ENCODE measurements around the gene RASGRF1. TPM values are rescaled to one million over a fixed set of nuclear protein-coding genes. Genes with fewer than 3 reads are reported as not detected.

The RASGRF1 gene
- total RNA-seq, 2 donors from 2014 or later, result 0.09 to 1.1 TPM

DNA sequence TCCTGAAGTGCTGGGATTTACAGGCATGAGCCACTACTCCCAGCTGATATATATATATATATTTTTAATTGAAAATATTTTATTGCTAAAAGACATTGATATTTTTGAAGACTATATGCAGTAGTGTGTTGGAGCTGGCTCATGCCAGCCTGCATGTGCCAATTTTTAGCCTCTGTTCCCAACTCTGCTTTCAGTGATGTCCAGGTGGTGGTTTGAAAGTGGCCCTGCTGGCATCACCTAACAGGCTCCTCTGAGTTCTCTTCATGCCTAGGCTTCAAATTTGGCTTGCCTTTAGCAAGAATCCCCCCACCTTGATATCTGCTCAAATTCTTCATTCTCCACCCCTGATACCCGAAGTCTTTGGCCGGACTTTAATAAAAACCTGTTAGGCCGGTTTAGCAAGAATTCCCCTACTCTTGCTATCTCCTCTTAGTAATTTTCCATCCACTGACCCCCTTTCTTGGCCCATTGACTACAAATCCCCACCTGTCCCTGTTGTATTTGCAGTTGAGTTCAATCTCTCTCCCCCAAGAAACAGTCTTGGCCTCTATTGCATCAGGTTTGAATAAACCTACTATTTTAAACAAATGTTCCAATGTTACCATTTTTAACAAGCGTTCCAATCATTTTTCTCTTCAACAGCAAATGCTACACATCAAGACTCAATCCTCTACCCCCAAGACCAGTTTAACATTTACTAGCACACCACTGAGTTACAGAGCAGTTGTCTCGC, 121.9 kb downstream of the RASGRF1 start:
- TF ChIP-seq, protein P1, sequence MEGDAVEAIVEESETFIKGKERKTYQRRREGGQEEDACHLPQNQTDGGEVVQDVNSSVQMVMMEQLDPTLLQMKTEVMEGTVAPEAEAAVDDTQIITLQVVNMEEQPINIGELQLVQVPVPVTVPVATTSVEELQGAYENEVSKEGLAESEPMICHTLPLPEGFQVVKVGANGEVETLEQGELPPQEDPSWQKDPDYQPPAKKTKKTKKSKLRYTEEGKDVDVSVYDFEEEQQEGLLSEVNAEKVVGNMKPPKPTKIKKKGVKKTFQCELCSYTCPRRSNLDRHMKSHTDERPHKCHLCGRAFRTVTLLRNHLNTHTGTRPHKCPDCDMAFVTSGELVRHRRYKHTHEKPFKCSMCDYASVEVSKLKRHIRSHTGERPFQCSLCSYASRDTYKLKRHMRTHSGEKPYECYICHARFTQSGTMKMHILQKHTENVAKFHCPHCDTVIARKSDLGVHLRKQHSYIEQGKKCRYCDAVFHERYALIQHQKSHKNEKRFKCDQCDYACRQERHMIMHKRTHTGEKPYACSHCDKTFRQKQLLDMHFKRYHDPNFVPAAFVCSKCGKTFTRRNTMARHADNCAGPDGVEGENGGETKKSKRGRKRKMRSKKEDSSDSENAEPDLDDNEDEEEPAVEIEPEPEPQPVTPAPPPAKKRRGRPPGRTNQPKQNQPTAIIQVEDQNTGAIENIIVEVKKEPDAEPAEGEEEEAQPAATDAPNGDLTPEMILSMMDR (IDR thresholded peaks at IDR 0.05), result no peak
- TF ChIP-seq POLR2A (IDR thresholded peaks at IDR 0.05), result no peak
- no peak for TF ChIP-seq POLR2AphosphoS5 (IDR thresholded peaks at IDR 0.05)
- DNase-seq (ENCODE audit: low spot score), result no peak
- Histone ChIP-seq H3K27me3 (replicated peaks; ENCODE audit: insufficient read depth) (no peaks in the 10 kb centered on the region), H3K4me3 (no peak overlapping the region), H3K9me3 (no peaks in the 10 kb centered on the region), H3K27ac (no peak overlapping the region), H3K36me3 (no peaks in the 10 kb centered on the region), H3K4me1 (replicated peaks) (no peaks in the 10 kb centered on the region)
- intact Hi-C loops (cut with DNase I), result no loop called here
- 62% methylated on average over 5 of the region's 5 CpGs for WGBS

DNA sequence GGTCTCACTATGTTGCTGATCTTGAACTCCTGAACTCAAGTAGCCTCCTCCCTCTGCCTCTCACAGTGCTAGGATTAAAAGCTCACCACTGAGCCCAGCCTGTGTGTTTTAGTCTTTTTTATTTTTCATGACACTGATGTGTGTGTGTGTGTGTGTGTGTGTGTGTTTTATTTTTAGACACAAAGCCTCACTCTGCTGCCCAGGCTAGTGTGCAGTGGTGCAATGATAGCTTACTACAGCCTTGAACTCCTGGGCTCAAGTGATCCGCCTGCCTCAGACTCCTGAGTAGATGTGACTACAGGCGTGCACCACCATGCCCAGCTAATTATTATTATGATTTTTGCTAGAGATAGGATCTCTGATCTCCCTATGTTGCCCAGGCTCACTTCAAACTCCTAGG, 122.5 kb downstream of the RASGRF1 start:
- Histone ChIP-seq H3K9me3 (no peaks in the 10 kb centered on the region), H3K27me3 (replicated peaks; ENCODE audit: insufficient read depth) (no peaks in the 10 kb centered on the region), H3K36me3 (no peaks in the 10 kb centered on the region), H3K4me3 (no peak overlapping the region), H3K27ac (no peak overlapping the region), H3K4me1 (replicated peaks) (no peaks in the 10 kb centered on the region)
- TF ChIP-seq, protein P1 (IDR thresholded peaks at IDR 0.05), result no peak
- TF ChIP-seq POLR2AphosphoS5 (IDR thresholded peaks at IDR 0.05) (no peak), POLR2A (IDR thresholded peaks at IDR 0.05) (no peak)
- 92% methylated on average over 2 of the region's 2 CpGs for WGBS
- no peak for DNase-seq (ENCODE audit: low spot score)
- intact Hi-C loops (cut with DNase I), result no loop called here

DNA sequence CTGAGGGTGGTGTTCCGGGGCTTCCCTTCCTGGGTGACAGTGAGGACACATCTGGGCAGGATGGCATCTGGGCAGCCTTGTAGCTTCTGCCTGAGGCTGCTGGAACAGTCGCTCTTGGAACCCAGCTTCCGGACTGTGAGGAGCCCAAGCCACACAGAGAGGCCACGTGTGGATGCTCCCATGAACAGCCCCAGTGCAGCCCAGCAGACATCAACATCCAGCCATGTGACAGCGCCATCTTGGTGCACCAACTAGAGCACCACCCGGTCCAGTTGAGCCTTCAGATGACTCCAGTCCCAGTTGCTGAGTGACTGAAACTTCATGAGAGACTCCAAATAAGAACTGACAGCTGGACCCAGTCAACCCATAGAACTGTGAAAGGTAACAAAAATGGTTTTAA, 130.3 kb downstream of the RASGRF1 start:
- Histone ChIP-seq H3K27me3 (replicated peaks; ENCODE audit: insufficient read depth) (no peaks in the 10 kb centered on the region), H3K27ac (no peak overlapping the region), H3K4me1 (replicated peaks) (no peaks in the 10 kb centered on the region), H3K9me3 (no peaks in the 10 kb centered on the region), H3K4me3 (no peak overlapping the region), H3K36me3 (no peaks in the 10 kb centered on the region)
- DNase-seq (ENCODE audit: low spot score), result no peak
- intact Hi-C loops (cut with DNase I), result no loop called here
- WGBS, result 95% methylated on average over 6 of the region's 6 CpGs
- TF ChIP-seq POLR2A (IDR thresholded peaks at IDR 0.05) (no peak), POLR2AphosphoS5 (IDR thresholded peaks at IDR 0.05) (no peak)
- TF ChIP-seq, protein P1 (IDR thresholded peaks at IDR 0.05), result no peak

DNA sequence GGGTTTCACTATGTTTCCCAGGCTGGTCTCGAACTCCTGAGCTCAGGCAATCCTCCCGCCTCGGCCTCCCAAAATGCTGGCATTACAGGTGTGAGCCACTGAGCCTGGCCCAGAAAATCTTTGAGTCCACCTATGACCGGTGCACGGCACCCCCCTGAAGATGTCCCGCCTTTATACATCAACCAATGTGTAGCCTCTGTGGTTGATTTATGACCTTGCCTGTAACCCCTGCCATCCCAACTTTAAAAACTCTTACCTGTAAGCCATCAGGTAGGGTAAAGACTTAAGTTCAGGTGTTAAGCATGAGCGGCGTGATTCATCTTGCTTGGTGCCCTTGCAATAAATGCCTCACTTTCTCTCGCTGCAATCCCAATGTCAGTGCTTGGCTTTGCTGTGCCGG, 131.2 kb downstream of the RASGRF1 start:
- no peaks in the 10 kb centered on the region for H3K4me1 ChIP-seq (replicated peaks)
- 95% methylated on average over 10 of the region's 10 CpGs for WGBS
- no peak overlapping the region for H3K27ac ChIP-seq
- intact Hi-C loops (cut with DNase I), result no loop called here
- TF ChIP-seq, protein P1 (IDR thresholded peaks at IDR 0.05), result no peak
- no peak for TF ChIP-seq POLR2AphosphoS5 (IDR thresholded peaks at IDR 0.05)
- no peak for TF ChIP-seq POLR2A (IDR thresholded peaks at IDR 0.05)
- H3K9me3 ChIP-seq, result no peaks in the 10 kb centered on the region
- H3K36me3 ChIP-seq, result no peaks in the 10 kb centered on the region
- no peak for DNase-seq (ENCODE audit: low spot score)
- H3K4me3 ChIP-seq, result no peak overlapping the region
- H3K27me3 ChIP-seq (replicated peaks; ENCODE audit: insufficient read depth), result no peaks in the 10 kb centered on the region

DNA sequence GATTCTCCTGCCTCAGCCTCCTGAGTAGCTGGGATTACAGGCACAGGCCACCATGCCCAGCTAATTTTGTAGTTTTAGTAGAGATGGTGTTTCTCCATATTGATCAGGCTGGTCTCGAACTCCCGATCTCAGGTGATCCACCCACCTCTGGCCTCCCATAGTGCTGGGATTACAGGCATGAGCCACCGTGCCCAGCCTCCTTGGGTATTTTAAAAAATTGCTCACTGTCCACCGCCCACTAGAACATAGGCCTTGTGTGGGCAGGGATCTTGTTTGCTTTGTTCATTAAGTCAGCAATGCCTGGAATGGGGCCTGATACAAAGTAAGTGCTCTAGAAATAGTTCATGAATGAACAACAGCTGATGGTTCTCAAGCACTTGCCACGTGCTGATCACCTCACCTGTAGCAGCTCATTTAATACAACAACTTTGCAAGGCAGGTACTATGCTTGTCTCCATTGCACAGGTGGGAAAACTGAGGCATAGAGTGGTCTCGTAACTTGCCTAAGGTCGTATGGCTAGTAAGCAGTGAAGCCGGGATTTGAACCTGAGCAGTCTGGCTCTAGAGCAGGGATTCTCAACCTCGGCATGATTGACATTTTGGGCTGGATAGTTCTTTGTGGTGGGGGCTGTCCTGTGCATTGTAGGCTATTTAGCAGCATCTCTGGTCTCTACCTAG, 133.0 kb downstream of the RASGRF1 start:
- TF ChIP-seq, protein P1 (IDR thresholded peaks at IDR 0.05), result no peak
- no peak for TF ChIP-seq POLR2A (IDR thresholded peaks at IDR 0.05)
- TF ChIP-seq POLR2AphosphoS5 (IDR thresholded peaks at IDR 0.05), result no peak
- no peaks in the 10 kb centered on the region for H3K4me1 ChIP-seq (replicated peaks)
- H3K27me3 ChIP-seq (replicated peaks; ENCODE audit: insufficient read depth), result no peaks in the 10 kb centered on the region
- DNase-seq (ENCODE audit: low spot score), result no peak
- no peak overlapping the region for H3K4me3 ChIP-seq
- no peak overlapping the region for H3K27ac ChIP-seq
- no peaks in the 10 kb centered on the region for H3K9me3 ChIP-seq
- no peaks in the 10 kb centered on the region for H3K36me3 ChIP-seq
- intact Hi-C loops (cut with DNase I), result no loop called here
- 84% methylated on average over 9 of the region's 9 CpGs for WGBS

All from prostate gland (tissue), 2 donors.